Omental fat pad (tissue), 4 donors: ENCODE results near the gene SOX6. TPM values are rescaled to one million over a fixed set of nuclear protein-coding genes. Genes with fewer than 3 reads are reported as not detected.

Experiments
- ATAC-seq: fragments of 150-250 bp; one replicate; pipeline ENCODE4 v1.9.1; 2016; ENCODE audit warnings: mild to moderate bottlenecking, moderate library complexity; ENCODE audit not compliant: low FRiP score
- DNase-seq: peaks from one replicate; pipeline ENCODE4 v3.0.0-alpha.2; 2019; ENCODE audit warnings: low spot score
- total RNA-seq, 4 donors: library from RNA; depleted of rRNA; stranded (reverse); fragments of >200 nt; gene quantifications; one replicate each; pipeline ENCODE4 v1.1.0, GENCODE V29; 2016
- TF ChIP-seq, protein P1 (sequence below), 3 donors: fragments of 450-650 bp; IDR thresholded peaks; one replicate each; pipeline ENCODE4 v1.5.1; 2016 to 2017; ENCODE audit warnings: antibody characterized with exemption in 3 of 3, mild to moderate bottlenecking in 3 of 3, moderate library complexity in 2 of 3

The SOX6 gene
- total RNA-seq, 4 donors from 2014 or later: 2.0 to 41.0 (median 8.9) TPM

DNA sequence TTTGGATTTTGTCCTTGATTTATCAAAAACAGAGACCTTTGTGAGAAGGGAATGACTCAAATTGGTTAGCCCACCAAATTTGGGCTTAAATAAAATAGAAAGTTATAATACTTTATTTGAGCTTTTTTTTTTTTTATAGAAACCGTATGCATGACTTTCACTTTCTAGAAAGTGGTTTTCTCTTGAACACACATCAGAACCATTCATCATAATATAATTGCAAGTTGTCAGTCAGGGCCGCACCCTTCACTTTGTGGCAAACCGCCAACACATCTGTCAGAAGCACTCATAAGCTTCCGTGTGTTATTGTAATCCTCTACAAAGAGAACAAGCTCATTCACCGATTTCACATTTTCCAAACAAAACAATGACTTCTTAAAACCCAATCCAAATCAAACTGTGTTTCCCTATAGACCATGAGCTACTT is 76.1 kb downstream of the SOX6 start:
- DNase-seq: no peak
- TF ChIP-seq, protein P1, sequence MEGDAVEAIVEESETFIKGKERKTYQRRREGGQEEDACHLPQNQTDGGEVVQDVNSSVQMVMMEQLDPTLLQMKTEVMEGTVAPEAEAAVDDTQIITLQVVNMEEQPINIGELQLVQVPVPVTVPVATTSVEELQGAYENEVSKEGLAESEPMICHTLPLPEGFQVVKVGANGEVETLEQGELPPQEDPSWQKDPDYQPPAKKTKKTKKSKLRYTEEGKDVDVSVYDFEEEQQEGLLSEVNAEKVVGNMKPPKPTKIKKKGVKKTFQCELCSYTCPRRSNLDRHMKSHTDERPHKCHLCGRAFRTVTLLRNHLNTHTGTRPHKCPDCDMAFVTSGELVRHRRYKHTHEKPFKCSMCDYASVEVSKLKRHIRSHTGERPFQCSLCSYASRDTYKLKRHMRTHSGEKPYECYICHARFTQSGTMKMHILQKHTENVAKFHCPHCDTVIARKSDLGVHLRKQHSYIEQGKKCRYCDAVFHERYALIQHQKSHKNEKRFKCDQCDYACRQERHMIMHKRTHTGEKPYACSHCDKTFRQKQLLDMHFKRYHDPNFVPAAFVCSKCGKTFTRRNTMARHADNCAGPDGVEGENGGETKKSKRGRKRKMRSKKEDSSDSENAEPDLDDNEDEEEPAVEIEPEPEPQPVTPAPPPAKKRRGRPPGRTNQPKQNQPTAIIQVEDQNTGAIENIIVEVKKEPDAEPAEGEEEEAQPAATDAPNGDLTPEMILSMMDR (IDR thresholded peaks at IDR 0.05): no peak
- no peak for ATAC-seq

DNA sequence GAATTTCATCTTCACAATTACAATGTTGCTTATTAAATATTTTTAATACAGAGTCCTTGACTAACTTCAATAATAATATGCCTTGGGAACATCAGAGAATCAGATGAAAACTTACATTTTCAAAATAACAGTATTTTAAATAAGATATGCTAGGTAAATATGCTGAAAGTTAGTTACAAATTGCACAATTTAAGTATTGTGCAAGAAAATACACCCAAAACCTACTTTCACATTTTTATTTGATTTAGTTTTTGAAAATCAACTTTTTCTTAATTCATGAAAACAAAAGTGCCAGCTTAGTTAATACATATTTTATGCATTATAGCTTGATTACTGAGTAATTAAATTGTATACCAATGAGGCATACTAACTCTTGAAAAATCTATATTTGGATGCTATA is 76.8 kb downstream of the SOX6 start:
- DNase-seq (no peak), ATAC-seq (no peak)
- TF ChIP-seq, protein P1 (IDR thresholded peaks at IDR 0.05): no peak

GRCh38 chr11:16278979-16279378 is 77.4 kb downstream of the SOX6 start:
- no peak for ATAC-seq
- TF ChIP-seq, protein P1 (IDR thresholded peaks at IDR 0.05): no peak
- DNase-seq: no peak

DNA sequence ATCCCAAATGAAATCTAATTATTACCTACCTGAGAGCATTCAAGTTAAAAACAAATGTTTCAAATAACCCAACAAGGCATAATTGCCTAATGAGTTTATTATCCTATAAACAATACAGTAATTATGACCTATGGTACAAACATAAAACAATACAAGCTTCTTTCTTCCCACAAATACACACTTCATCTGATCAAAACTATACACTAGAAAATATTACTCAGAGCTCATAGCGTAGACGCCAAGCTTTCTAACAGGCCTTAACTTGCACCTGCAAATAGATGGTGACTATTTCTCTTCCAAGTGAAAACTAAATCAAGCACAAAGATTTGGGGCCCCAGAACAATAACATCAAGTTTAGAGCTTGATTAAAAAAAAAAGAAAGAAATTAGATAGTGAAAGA is 78.1 kb downstream of the SOX6 start:
- DNase-seq: no peak
- TF ChIP-seq, protein P1 (IDR thresholded peaks at IDR 0.05): no peak
- ATAC-seq: no peak

GRCh38 chr11:16276251-16276650 is 80.1 kb downstream of the SOX6 start:
- ATAC-seq (no peak), DNase-seq (no peak)
- TF ChIP-seq, protein P1 (IDR thresholded peaks at IDR 0.05): no peak

GRCh38 chr11:16271258-16271657 is 85.1 kb downstream of the SOX6 start:
- ATAC-seq (no peak), DNase-seq (no peak)
- TF ChIP-seq, protein P1 (IDR thresholded peaks at IDR 0.05): no peak

DNA sequence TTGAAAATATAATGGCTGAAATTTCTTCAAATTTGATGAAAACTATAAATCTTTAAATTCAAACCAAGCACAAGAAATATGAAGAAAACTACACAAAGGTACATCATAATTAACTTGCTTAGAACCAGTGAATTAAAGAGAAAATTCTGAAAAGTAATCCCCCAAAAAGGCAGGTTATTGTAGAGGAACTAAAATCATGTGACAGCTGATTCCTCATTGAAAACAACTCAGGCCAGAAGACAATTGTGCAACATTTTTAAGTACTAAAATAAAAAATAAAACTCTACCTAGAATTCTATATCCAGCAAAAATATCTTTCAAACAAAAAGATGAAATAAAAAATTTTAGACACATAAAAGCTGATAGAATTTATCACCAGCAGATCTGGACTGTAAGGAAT is 90.3 kb downstream of the SOX6 start:
- ATAC-seq (no peak), DNase-seq (no peak)
- TF ChIP-seq, protein P1 (IDR thresholded peaks at IDR 0.05): no peak
